Tibial nerve (tissue), 4 donors: Measurements from ENCODE around the gene CDH18. TPM values are rescaled to one million over a fixed set of nuclear protein-coding genes. Genes with fewer than 3 reads are reported as not detected.

Source experiments
- DNase-seq, 2 donors: peaks; one replicate each; pipeline ENCODE4 v3.0.0-alpha.2; 2019; ENCODE audit warnings: low spot score in 2 of 2
- H3K27ac ChIP-seq, 4 donors: fragments of 200-600 bp; sonication (generic) in 3 of 4; one replicate each; pipeline ENCODE4 v1.5.1; 2017 to 2019; ENCODE audit warnings: mild to moderate bottlenecking in 1 of 4
- H3K27me3 ChIP-seq, 2 donors: fragments of 200-600 bp; sonication (generic) in 1 of 2; one replicate each; pipeline versions ENCODE4 v1.5.1 to v1.6.0; 2017 to 2019
- H3K36me3 ChIP-seq, 3 donors: fragments of 200-600 bp; sonication (generic); one replicate each; pipeline ENCODE4 v1.5.1; 2018 to 2019
- H3K4me1 ChIP-seq, 4 donors: fragments of 200-600 bp; sonication (generic) in 3 of 4; one replicate each; pipeline ENCODE4 v1.5.1; 2017 to 2019
- H3K4me3 ChIP-seq, 4 donors: fragments of 200-600 bp; sonication (generic) in 3 of 4; one replicate each; pipeline ENCODE4 v1.5.1; 2017 to 2019; ENCODE audit warnings: mild to moderate bottlenecking in 1 of 4, moderate library complexity in 1 of 4
- H3K9me3 ChIP-seq, 4 donors: fragments of 200-600 bp; sonication (generic) in 3 of 4; one replicate each; pipeline ENCODE4 v1.5.1; 2017 to 2019
- CTCF ChIP-seq, 5 experiments: fragments of 200-600 bp in 3 of 5; fragments of 450-650 bp in 2 of 5; sonication (generic) in 3 of 5; IDR thresholded peaks; one replicate each; pipeline ENCODE4 v1.5.1; 2016 to 2019; ENCODE audit warnings: antibody characterized with exemption in 5 of 5, mild to moderate bottlenecking in 3 of 5, moderate library complexity in 2 of 5
- EP300 ChIP-seq, 2 donors: sonication (generic); formaldehyde crosslinking; IDR thresholded peaks; one replicate each; pipeline ENCODE4 v1.6.1; 2017; ENCODE audit warnings: antibody characterized with exemption in 2 of 2, mild to moderate bottlenecking in 1 of 2
- POLR2A ChIP-seq, 2 donors: fragments of 450-650 bp; IDR thresholded peaks; one replicate each; pipeline ENCODE4 v1.6.1; 2017; ENCODE audit warnings: antibody characterized with exemption in 2 of 2, mild to moderate bottlenecking in 2 of 2, moderate library complexity in 2 of 2
- WGBS, 2 donors: methylation state at CpG; one replicate each; pipeline ENCODE4 v1.1.5; 2018; 5-methylcytosine and 5-hydroxymethylcytosine counted together
- total RNA-seq, 4 donors: library from RNA; depleted of rRNA; stranded (reverse); fragments of >200 nt; gene quantifications; one replicate each; pipeline ENCODE4 v1.1.0, GENCODE V29; 2016

The CDH18 gene
- total RNA-seq, 4 donors from 2014 or later, result not detected

- no peaks in the 10 kb centered on the region for H3K9me3 ChIP-seq
- no peak for TF ChIP-seq EP300 (IDR thresholded peaks at IDR 0.05)
- TF ChIP-seq CTCF (IDR thresholded peaks at IDR 0.05), result no peak
- no peak for TF ChIP-seq POLR2A (IDR thresholded peaks at IDR 0.05)
- WGBS, 2 donors, result 8 to 12% methylated on average over 3 of the region's 3 CpGs
- H3K4me1 ChIP-seq, result peaks cover 0 to 5% (median 0%) of the 10 kb centered on the region in 4 donors
- no peak overlapping the region for H3K4me3 ChIP-seq
- peak in 1 of 2 donors; percentile 12 for DNase-seq
- no peak overlapping the region for H3K27ac ChIP-seq
- no peaks in the 10 kb centered on the region for H3K36me3 ChIP-seq
- no peaks in the 10 kb centered on the region for H3K27me3 ChIP-seq
Measured at GRCh38 chr5:19547640-19548039, 440.4 kb downstream of the CDH18 start.

- Histone ChIP-seq H3K27ac (no peak overlapping the region), H3K9me3 (no peaks in the 10 kb centered on the region), H3K4me3 (no peak overlapping the region), H3K36me3 (no peaks in the 10 kb centered on the region), H3K4me1 (peaks cover 0 to 5% (median 0%) of the 10 kb centered on the region in 4 donors), H3K27me3 (no peaks in the 10 kb centered on the region)
- TF ChIP-seq CTCF (IDR thresholded peaks at IDR 0.05) (no peak), EP300 (IDR thresholded peaks at IDR 0.05) (no peak), POLR2A (IDR thresholded peaks at IDR 0.05) (no peak)
- no peak for DNase-seq
- WGBS, 2 donors, result 44 to 53% methylated on average over 1 of the region's 1 CpG
Measured at GRCh38 chr5:19546521-19546920, 441.5 kb downstream of the CDH18 start.

DNA sequence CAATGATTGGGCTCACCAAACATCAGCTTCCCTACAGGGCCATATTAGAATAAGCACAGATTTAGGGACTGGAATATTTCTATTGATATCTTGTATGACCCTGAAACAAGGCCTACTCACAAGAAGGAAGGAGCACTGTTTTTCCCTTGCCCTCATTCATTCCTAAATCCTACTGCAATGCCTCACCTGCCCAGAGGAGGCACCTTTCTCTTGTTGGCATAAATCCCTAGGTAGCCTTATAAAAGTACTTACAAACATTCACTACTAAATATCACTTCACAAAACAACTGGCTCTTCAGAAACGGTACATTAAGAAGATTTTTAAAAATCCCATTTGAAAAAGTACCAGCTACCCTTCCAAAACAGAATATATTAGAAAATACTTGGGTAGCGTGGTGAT is 449.4 kb downstream of the CDH18 start:
- no peak for DNase-seq
- H3K36me3 ChIP-seq, result no peaks in the 10 kb centered on the region
- H3K27me3 ChIP-seq, result no peaks in the 10 kb centered on the region
- no peaks in the 10 kb centered on the region for H3K9me3 ChIP-seq
- no peak overlapping the region for H3K27ac ChIP-seq
- H3K4me3 ChIP-seq, result no peak overlapping the region
- H3K4me1 ChIP-seq, result no peaks in the 10 kb centered on the region
- no peak for TF ChIP-seq EP300 (IDR thresholded peaks at IDR 0.05)
- no peak for TF ChIP-seq POLR2A (IDR thresholded peaks at IDR 0.05)
- no peak for TF ChIP-seq CTCF (IDR thresholded peaks at IDR 0.05)
- 88 to 89% methylated on average over 2 of the region's 2 CpGs for WGBS, 2 donors

- DNase-seq, result no peak
- Histone ChIP-seq H3K27ac (no peak overlapping the region), H3K4me1 (no peaks in the 10 kb centered on the region), H3K4me3 (no peak overlapping the region), H3K27me3 (no peaks in the 10 kb centered on the region), H3K36me3 (no peaks in the 10 kb centered on the region), H3K9me3 (no peaks in the 10 kb centered on the region)
- TF ChIP-seq POLR2A (IDR thresholded peaks at IDR 0.05) (no peak), CTCF (IDR thresholded peaks at IDR 0.05) (no peak), EP300 (IDR thresholded peaks at IDR 0.05) (no peak)
- WGBS, 2 donors, result 77 to 82% methylated on average over 4 of the region's 4 CpGs
Measured at GRCh38 chr5:19536387-19536786, 451.6 kb downstream of the CDH18 start.

DNA sequence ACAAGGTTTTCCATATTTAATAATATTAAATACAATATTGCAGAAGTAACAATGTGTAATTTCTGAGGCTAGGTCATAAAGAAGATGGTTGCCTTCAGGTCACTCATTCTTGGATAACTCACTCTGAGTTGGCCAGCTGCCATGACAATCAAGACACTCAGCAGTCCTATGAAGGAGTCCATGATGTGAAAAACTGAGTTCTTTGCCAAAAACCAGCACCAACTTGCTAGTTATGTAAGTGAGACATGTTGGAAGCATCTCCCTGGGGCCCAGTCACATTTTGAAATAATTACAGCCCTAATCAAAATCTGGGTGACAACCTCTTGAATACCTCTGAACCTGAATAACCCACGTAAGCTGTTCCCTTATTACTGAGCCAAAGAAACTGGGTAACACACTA is 453.2 kb downstream of the CDH18 start:
- TF ChIP-seq POLR2A (IDR thresholded peaks at IDR 0.05), result no peak
- TF ChIP-seq EP300 (IDR thresholded peaks at IDR 0.05), result no peak
- no peak for TF ChIP-seq CTCF (IDR thresholded peaks at IDR 0.05)
- 90 to 95% methylated on average over 1 of the region's 1 CpG for whole genome bisulfite sequencing, 2 donors
- H3K27me3 ChIP-seq, result no peaks in the 10 kb centered on the region
- H3K27ac ChIP-seq, result no peak overlapping the region
- no peak for DNase-seq
- H3K4me3 ChIP-seq, result no peak overlapping the region
- H3K9me3 ChIP-seq, result no peaks in the 10 kb centered on the region
- no peaks in the 10 kb centered on the region for H3K4me1 ChIP-seq
- no peaks in the 10 kb centered on the region for H3K36me3 ChIP-seq
